K562 (cell line): ENCODE data around the gene SLC20A1. TPM values are rescaled to one million over a fixed set of nuclear protein-coding genes. Genes with fewer than 3 reads are reported as not detected.

ENCODE experiments used
- CEBPB ChIP-seq: fragments of 450-650 bp; IDR thresholded peaks from 2 replicates; pipeline ENCODE4 v1.6.1; 2016; ENCODE audit warnings: missing genetic modification characterization, missing compliant biosample characterization
- ELK3 ChIP-seq: fragments of 450-650 bp; formaldehyde crosslinking; IDR thresholded peaks from 2 replicates; pipeline ENCODE4 v1.4.0; 2020; ENCODE audit warnings: mild to moderate bottlenecking
- GATA2 ChIP-seq: sonication (generic); formaldehyde crosslinking; IDR thresholded peaks from 2 replicates; pipeline ENCODE4 v1.4.0; 2020; ENCODE audit warnings: mild to moderate bottlenecking, missing genetic modification reagents
- GMEB1 ChIP-seq: fragments of 250-450 bp; sonication (Bioruptor Pico); IDR thresholded peaks from 2 replicates; pipeline ENCODE4 v1.4.0; 2020; ENCODE audit warnings: mild to moderate bottlenecking
- HCFC1 ChIP-seq: IDR thresholded peaks from 2 replicates; pipeline ENCODE4 v1.6.1; 2012; ENCODE audit warnings: low read depth, low read length, improper control_type of control experiment
- KDM5B ChIP-seq: fragments of 200-600 bp; sonication (generic); IDR thresholded peaks from 2 replicates; pipeline ENCODE4 v1.6.1; 2012; ENCODE audit warnings: low read depth, mild to moderate bottlenecking, moderate library complexity, low read length, control low read depth, inconsistent platforms; ENCODE audit not compliant: insufficient replicate concordance
- NCOA6 ChIP-seq: fragments of 450-650 bp; IDR thresholded peaks from 2 replicates; pipeline ENCODE4 v1.6.1; 2017; ENCODE audit warnings: mild to moderate bottlenecking
- TARDBP ChIP-seq: fragments of 450-650 bp; IDR thresholded peaks from 2 replicates; pipeline ENCODE4 v1.6.1; 2016
- ZBTB9 ChIP-seq: fragments of 450-650 bp; formaldehyde crosslinking; IDR thresholded peaks from 2 replicates; pipeline ENCODE4 v1.4.0; 2020; ENCODE audit warnings: mild to moderate bottlenecking, moderate library complexity
- ZFP91 ChIP-seq: sonication (generic); formaldehyde crosslinking; IDR thresholded peaks from 2 replicates; pipeline ENCODE4 v1.8.0; 2022; ENCODE audit warnings: mild to moderate bottlenecking, missing genetic modification reagents
- ZNF318 ChIP-seq, 2 experiments: fragments of 450-650 bp; IDR thresholded peaks; 2 replicates each; pipeline ENCODE4 v1.6.1; 2016; ENCODE audit warnings: mild to moderate bottlenecking in 2 of 2, borderline replicate concordance in 1 of 2, low read depth in 1 of 2, moderate library complexity in 1 of 2
- ZNF639 ChIP-seq, 2 experiments: fragments of 200-800 bp in 1 of 2; sonication (Bioruptor generic) in 1 of 2; sonication (generic) in 1 of 2; formaldehyde crosslinking in 1 of 2; IDR thresholded peaks in 1 of 2; conservative IDR thresholded peaks in 1 of 2; 2 replicates each; pipeline versions ENCODE4 v1.5.0 to v1.6.1; 2016 to 2020; ENCODE audit warnings: missing compliant biosample characterization in 1 of 2, missing genetic modification characterization in 1 of 2, missing genetic modification reagents in 1 of 2
- polyA plus RNA-seq, 8 experiments: library from polyadenylated mRNA; depleted of rRNA in 4 of 8; stranded (reverse) in 5 of 8; unstranded in 3 of 8; fragments of >200 nt; fragmentation: Nextera tagmentation in 2 of 8; fragmentation: Illumina TruSeq in 1 of 8; extraction: Ambion mirVana in 2 of 8; extraction: Trizol in 1 of 8; gene quantifications; 2 replicates each; pipeline versions ENCODE4 v1.2.1 to v1.2.3, GENCODE V29; 2011 to 2014; ENCODE audit warnings: inconsistent platforms in 1 of 8, missing spikeins in 1 of 8
- total RNA-seq, 7 experiments: library from RNA; depleted of rRNA in 6 of 7; stranded (reverse); fragments of >200 nt in 6 of 7; fragmentation: Illumina TruSeq in 2 of 7; extraction: Trizol in 2 of 7; gene quantifications; 2 replicates each; pipeline versions ENCODE4 v1.2.1 to v1.2.3, GENCODE V29; 2011 to 2021; ENCODE audit warnings: low replicate concordance in 1 of 7

The SLC20A1 gene
- total and polyA plus RNA-seq, 9 of the 15 experiments (the other 6 are each of a cell fraction or from before 2014, with no cell fraction given), result 53.8 to 150 (median 74.7) TPM

GRCh38 chr2:112622528-112622849, 23.2 kb upstream of the SLC20A1 start (continued):
- TF ChIP-seq GMEB1 (no peak), ZBTB9 (CRISPR knock-in tag) (no peak), GATA2 (CRISPR knock-in tag) (no peak), KDM5B (no peak), NCOA6 (no peak), ZFP91 (no peak), ELK3 (no peak), ZNF318 (IDR thresholded peaks at IDR 0.05; ENCODE audit: borderline replicate concordance in 1 of 2, low read depth in 1 of 2) (no peak), ZNF639 (CRISPR knock-in tag; conservative IDR thresholded peaks at IDR 0.05 in 1 of 2, IDR thresholded peaks at IDR 0.05 in 1 of 2) (no peak), CEBPB (tag) (peak; percentile 58), HCFC1 (no peak), TARDBP (no peak)
